ENCODE results near the gene EVX2.

GRCh38 chr2:176131848-176132158 lies 48.0 kb upstream of the EVX2 start:
- TF ChIP-seq POLR2A (IDR thresholded peaks at IDR 0.05) (no peak), EP300 (IDR thresholded peaks at IDR 0.05) (no peak)
- TF ChIP-seq, protein P1, sequence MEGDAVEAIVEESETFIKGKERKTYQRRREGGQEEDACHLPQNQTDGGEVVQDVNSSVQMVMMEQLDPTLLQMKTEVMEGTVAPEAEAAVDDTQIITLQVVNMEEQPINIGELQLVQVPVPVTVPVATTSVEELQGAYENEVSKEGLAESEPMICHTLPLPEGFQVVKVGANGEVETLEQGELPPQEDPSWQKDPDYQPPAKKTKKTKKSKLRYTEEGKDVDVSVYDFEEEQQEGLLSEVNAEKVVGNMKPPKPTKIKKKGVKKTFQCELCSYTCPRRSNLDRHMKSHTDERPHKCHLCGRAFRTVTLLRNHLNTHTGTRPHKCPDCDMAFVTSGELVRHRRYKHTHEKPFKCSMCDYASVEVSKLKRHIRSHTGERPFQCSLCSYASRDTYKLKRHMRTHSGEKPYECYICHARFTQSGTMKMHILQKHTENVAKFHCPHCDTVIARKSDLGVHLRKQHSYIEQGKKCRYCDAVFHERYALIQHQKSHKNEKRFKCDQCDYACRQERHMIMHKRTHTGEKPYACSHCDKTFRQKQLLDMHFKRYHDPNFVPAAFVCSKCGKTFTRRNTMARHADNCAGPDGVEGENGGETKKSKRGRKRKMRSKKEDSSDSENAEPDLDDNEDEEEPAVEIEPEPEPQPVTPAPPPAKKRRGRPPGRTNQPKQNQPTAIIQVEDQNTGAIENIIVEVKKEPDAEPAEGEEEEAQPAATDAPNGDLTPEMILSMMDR (IDR thresholded peaks at IDR 0.05), result no peak
